ENCODE results near the gene STK32C. TPM values are rescaled to one million over a fixed set of nuclear protein-coding genes. Genes with fewer than 3 reads are reported as not detected.
"Not testable (repeated sequence)": the region's sequence is repeated elsewhere in the genome, so short reads cannot be mapped to it uniquely, and the experiment has no call there.

STK32C gene
- polyA plus RNA-seq, 4 donors = 3.4 to 12.0 (median 7.0) TPM

- not testable (repeated sequence) for FAIRE-seq
Measured at GRCh38 chr10:132352462-132353308, 44.9 kb upstream of the STK32C start.

GRCh38 chr10:132351611-132352010 is 43.9 kb upstream of the STK32C start:
- no peak for DNase-seq
- 87 to 92% (median 91%) methylated on average over 25 of the region's 25 CpGs for WGBS, 3 donors
- no peaks in the 10 kb centered on the region for H3K27me3 ChIP-seq (ENCODE audit: control insufficient read depth in 3 of 3, insufficient read depth in 3 of 3, low read length in 3 of 3)
- no peak overlapping the region for H3K4me3 ChIP-seq (ENCODE audit: low read depth in 1 of 3, low read length in 3 of 3)
- H3K4me1 ChIP-seq (ENCODE audit: control insufficient read depth in 3 of 3, insufficient read depth in 2 of 3, low read depth in 1 of 3, low read length in 2 of 3) = no peaks in the 10 kb centered on the region
- H3K9me3 ChIP-seq (ENCODE audit: control insufficient read depth in 2 of 2, insufficient read depth in 1 of 2, low read depth in 1 of 2, low read length in 1 of 2) = no peaks in the 10 kb centered on the region
- no peak overlapping the region for H3K27ac ChIP-seq (ENCODE audit: low read depth in 1 of 3, low read length in 2 of 3)
- FAIRE-seq = no peak
- H3K36me3 ChIP-seq (ENCODE audit: control insufficient read depth in 3 of 3, insufficient read depth in 2 of 3, low read depth in 1 of 3, low read length in 3 of 3) = peaks cover 2 to 57% (median 3%) of the 10 kb centered on the region in 3 donors

More at GRCh38 chr10:132352462-132353308, 44.9 kb upstream of the STK32C start:
- peak; percentile 42 to 77 for DNase-seq
- not testable (repeated sequence) for H3K4me1 ChIP-seq (ENCODE audit: control insufficient read depth in 3 of 3, insufficient read depth in 2 of 3, low read depth in 1 of 3, low read length in 2 of 3); H3K9me3 ChIP-seq (ENCODE audit: control insufficient read depth in 2 of 2, insufficient read depth in 1 of 2, low read depth in 1 of 2, low read length in 1 of 2); H3K4me3 ChIP-seq (ENCODE audit: low read depth in 1 of 3, low read length in 3 of 3); H3K27me3 ChIP-seq (ENCODE audit: control insufficient read depth in 3 of 3, insufficient read depth in 3 of 3, low read length in 3 of 3); H3K27ac ChIP-seq (ENCODE audit: low read depth in 1 of 3, low read length in 2 of 3)
- 49 to 53% (median 52%) methylated on average over 28 to 35 of the region's 44 CpGs for WGBS, 3 donors
- H3K36me3 ChIP-seq (ENCODE audit: control insufficient read depth in 3 of 3, insufficient read depth in 2 of 3, low read depth in 1 of 3, low read length in 3 of 3) = peaks cover 2 to 59% (median 3%) of the 10 kb centered on the region in 3 donors

- no peak overlapping the region for H3K27ac ChIP-seq (ENCODE audit: low read depth in 1 of 3, low read length in 2 of 3)
- H3K4me1 ChIP-seq (ENCODE audit: control insufficient read depth in 3 of 3, insufficient read depth in 2 of 3, low read depth in 1 of 3, low read length in 2 of 3) = no peaks in the 10 kb centered on the region
- WGBS, 3 donors = 92 to 95% (median 94%) methylated on average over 17 of the region's 17 CpGs
- no peaks in the 10 kb centered on the region for H3K27me3 ChIP-seq (ENCODE audit: control insufficient read depth in 3 of 3, insufficient read depth in 3 of 3, low read length in 3 of 3)
- no peak overlapping the region for H3K4me3 ChIP-seq (ENCODE audit: low read depth in 1 of 3, low read length in 3 of 3)
- peaks cover 2 to 55% (median 3%) of the 10 kb centered on the region in 3 donors for H3K36me3 ChIP-seq (ENCODE audit: control insufficient read depth in 3 of 3, insufficient read depth in 2 of 3, low read depth in 1 of 3, low read length in 3 of 3)
- DNase-seq (no peak), FAIRE-seq (no peak)
- no peaks in the 10 kb centered on the region for H3K9me3 ChIP-seq (ENCODE audit: control insufficient read depth in 2 of 2, insufficient read depth in 1 of 2, low read depth in 1 of 2, low read length in 1 of 2)
Measured at GRCh38 chr10:132350946-132351345, 43.2 kb upstream of the STK32C start.

GRCh38 chr10:132350391-132350790 is 42.6 kb upstream of the STK32C start:
- FAIRE-seq = no peak

GRCh38 chr10:132349766-132350165 is 42.0 kb upstream of the STK32C start:
- no peak overlapping the region for H3K4me3 ChIP-seq (ENCODE audit: low read depth in 1 of 3, low read length in 3 of 3)
- H3K36me3 ChIP-seq (ENCODE audit: control insufficient read depth in 3 of 3, insufficient read depth in 2 of 3, low read depth in 1 of 3, low read length in 3 of 3) = peaks cover 0 to 54% (median 5%) of the 10 kb centered on the region in 3 donors
- no peak overlapping the region for H3K27ac ChIP-seq (ENCODE audit: low read depth in 1 of 3, low read length in 2 of 3)
- H3K27me3 ChIP-seq (ENCODE audit: control insufficient read depth in 3 of 3, insufficient read depth in 3 of 3, low read length in 3 of 3) = no peaks in the 10 kb centered on the region
- H3K9me3 ChIP-seq (ENCODE audit: control insufficient read depth in 2 of 2, insufficient read depth in 1 of 2, low read depth in 1 of 2, low read length in 1 of 2) = no peaks in the 10 kb centered on the region
- no peak for FAIRE-seq
- no peak for DNase-seq
- H3K4me1 ChIP-seq (ENCODE audit: control insufficient read depth in 3 of 3, insufficient read depth in 2 of 3, low read depth in 1 of 3, low read length in 2 of 3) = no peaks in the 10 kb centered on the region
- WGBS, 3 donors = 84 to 89% (median 87%) methylated on average over 6 of the region's 6 CpGs

More at GRCh38 chr10:132350391-132350790, 42.6 kb upstream of the STK32C start:
- WGBS, 3 donors = 82 to 86% (median 84%) methylated on average over 11 of the region's 11 CpGs
- Histone ChIP-seq H3K27ac (ENCODE audit: low read depth in 1 of 3, low read length in 2 of 3) (no peak overlapping the region), H3K9me3 (ENCODE audit: control insufficient read depth in 2 of 2, insufficient read depth in 1 of 2, low read depth in 1 of 2, low read length in 1 of 2) (no peaks in the 10 kb centered on the region), H3K27me3 (ENCODE audit: control insufficient read depth in 3 of 3, insufficient read depth in 3 of 3, low read length in 3 of 3) (no peaks in the 10 kb centered on the region), H3K4me3 (ENCODE audit: low read depth in 1 of 3, low read length in 3 of 3) (no peak overlapping the region), H3K4me1 (ENCODE audit: control insufficient read depth in 3 of 3, insufficient read depth in 2 of 3, low read depth in 1 of 3, low read length in 2 of 3) (no peaks in the 10 kb centered on the region), H3K36me3 (ENCODE audit: control insufficient read depth in 3 of 3, insufficient read depth in 2 of 3, low read depth in 1 of 3, low read length in 3 of 3) (peaks cover 0 to 54% (median 4%) of the 10 kb centered on the region in 3 donors)
- no peak for DNase-seq

GRCh38 chr10:132347931-132348267 is 40.1 kb upstream of the STK32C start:
- FAIRE-seq = no peak
- DNase-seq = no peak
- no peak overlapping the region for H3K27ac ChIP-seq (ENCODE audit: low read depth in 1 of 3, low read length in 2 of 3)
- no peak overlapping the region for H3K4me3 ChIP-seq (ENCODE audit: low read depth in 1 of 3, low read length in 3 of 3)
- no peaks in the 10 kb centered on the region for H3K4me1 ChIP-seq (ENCODE audit: control insufficient read depth in 3 of 3, insufficient read depth in 2 of 3, low read depth in 1 of 3, low read length in 2 of 3)
- 83% methylated on average over 13 of the region's 13 CpGs for WGBS, 3 donors
- no peaks in the 10 kb centered on the region for H3K27me3 ChIP-seq (ENCODE audit: control insufficient read depth in 3 of 3, insufficient read depth in 3 of 3, low read length in 3 of 3)
- peaks cover 0 to 45% (median 5%) of the 10 kb centered on the region in 3 donors for H3K36me3 ChIP-seq (ENCODE audit: control insufficient read depth in 3 of 3, insufficient read depth in 2 of 3, low read depth in 1 of 3, low read length in 3 of 3)
- peaks cover 0 to 2% of the 10 kb centered on the region in 2 donors for H3K9me3 ChIP-seq (ENCODE audit: control insufficient read depth in 2 of 2, insufficient read depth in 1 of 2, low read depth in 1 of 2, low read length in 1 of 2)

- Histone ChIP-seq H3K27ac (ENCODE audit: low read depth in 1 of 3, low read length in 2 of 3) (no peak overlapping the region), H3K9me3 (ENCODE audit: control insufficient read depth in 2 of 2, insufficient read depth in 1 of 2, low read depth in 1 of 2, low read length in 1 of 2) (peaks cover 0 to 5% of the 10 kb centered on the region in 2 donors), H3K27me3 (ENCODE audit: control insufficient read depth in 3 of 3, insufficient read depth in 3 of 3, low read length in 3 of 3) (no peaks in the 10 kb centered on the region), H3K4me1 (ENCODE audit: control insufficient read depth in 3 of 3, insufficient read depth in 2 of 3, low read depth in 1 of 3, low read length in 2 of 3) (no peaks in the 10 kb centered on the region), H3K36me3 (ENCODE audit: control insufficient read depth in 3 of 3, insufficient read depth in 2 of 3, low read depth in 1 of 3, low read length in 3 of 3) (peaks cover under 1 to 44% (median 5%) of the 10 kb centered on the region in 3 donors), H3K4me3 (ENCODE audit: low read depth in 1 of 3, low read length in 3 of 3) (no peak overlapping the region)
- 92 to 98% (median 94%) methylated on average over 22 to 23 of the region's 23 CpGs for WGBS, 3 donors
- no peak for FAIRE-seq
- no peak for DNase-seq
Measured at GRCh38 chr10:132347211-132347930, 39.6 kb upstream of the STK32C start.

- H3K36me3 ChIP-seq (ENCODE audit: control insufficient read depth in 3 of 3, insufficient read depth in 2 of 3, low read depth in 1 of 3, low read length in 3 of 3) = peaks cover 2 to 45% (median 5%) of the 10 kb centered on the region in 3 donors
- WGBS, 3 donors = 91 to 94% (median 93%) methylated on average over 9 of the region's 9 CpGs
- DNase-seq = no peak
- no peak overlapping the region for H3K27ac ChIP-seq (ENCODE audit: low read depth in 1 of 3, low read length in 2 of 3)
- no peak for FAIRE-seq
- H3K9me3 ChIP-seq (ENCODE audit: control insufficient read depth in 2 of 2, insufficient read depth in 1 of 2, low read depth in 1 of 2, low read length in 1 of 2) = peaks cover 0 to 6% of the 10 kb centered on the region in 2 donors
- no peaks in the 10 kb centered on the region for H3K27me3 ChIP-seq (ENCODE audit: control insufficient read depth in 3 of 3, insufficient read depth in 3 of 3, low read length in 3 of 3)
- H3K4me3 ChIP-seq (ENCODE audit: low read depth in 1 of 3, low read length in 3 of 3) = no peak overlapping the region
- H3K4me1 ChIP-seq (ENCODE audit: control insufficient read depth in 3 of 3, insufficient read depth in 2 of 3, low read depth in 1 of 3, low read length in 2 of 3) = no peaks in the 10 kb centered on the region
Measured at GRCh38 chr10:132346806-132347205, 39.1 kb upstream of the STK32C start.

Data from small intestine (tissue), 7 donors.